NK-92 (cell line): ENCODE measurements around the gene SUN2.

ENCODE experiments used
- DNase-seq: peaks from one replicate; lab custom pipeline; 2025; ENCODE audit not compliant: unreplicated experiment; lab: John Stamatoyannopoulos, UW

SUN2 gene

DNA sequence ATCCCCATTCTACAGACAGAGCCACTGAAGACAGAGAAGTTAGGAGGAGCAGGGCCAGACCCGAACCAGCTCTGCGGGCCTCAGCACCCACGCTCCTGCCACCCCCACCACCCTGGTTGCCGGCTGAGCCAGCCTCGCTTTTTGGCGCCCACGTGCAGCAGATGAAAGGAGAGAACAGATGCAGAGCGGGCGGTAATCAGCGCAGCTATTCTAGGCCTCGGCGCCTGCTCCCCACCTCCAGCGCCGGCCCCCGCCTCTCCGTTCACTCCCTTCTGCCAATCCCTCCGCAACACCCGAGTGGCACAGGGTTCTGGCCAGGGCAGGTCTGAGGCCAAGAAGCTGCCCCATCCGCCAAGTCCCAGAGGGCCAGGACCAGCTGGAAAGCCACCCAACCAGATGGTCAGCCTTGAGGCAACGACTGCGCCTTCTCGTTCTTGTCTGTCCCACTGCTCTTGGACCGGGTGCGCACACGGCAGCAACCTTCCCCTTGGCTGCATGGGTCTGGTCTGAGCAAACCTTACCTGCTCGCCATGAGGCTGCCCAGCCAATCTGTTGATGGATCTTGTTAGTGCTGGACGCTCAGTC is 21.4 kb upstream of the SUN2 start:
- DNase-seq = no peak

DNA sequence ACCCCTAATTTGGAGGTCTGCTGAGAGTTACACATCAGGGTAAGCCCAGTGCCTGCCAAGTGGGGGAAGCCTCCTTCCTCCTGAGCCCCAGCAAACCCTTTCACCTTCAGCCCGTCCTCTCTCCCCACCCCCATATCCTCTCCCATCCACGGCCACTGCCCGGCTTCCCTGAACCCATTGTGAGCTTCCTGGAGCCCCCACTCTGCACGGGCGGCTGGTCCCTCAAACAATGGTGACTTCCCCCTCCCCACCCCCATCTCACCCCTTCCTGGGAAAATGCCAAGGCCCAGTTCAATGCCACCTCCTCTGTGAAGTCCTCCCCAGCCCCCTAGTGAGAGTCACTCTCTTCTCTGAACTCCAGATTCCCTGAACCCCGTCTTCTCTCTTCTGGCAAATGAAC is 20.3 kb upstream of the SUN2 start:
- DNase-seq = no peak

DNA sequence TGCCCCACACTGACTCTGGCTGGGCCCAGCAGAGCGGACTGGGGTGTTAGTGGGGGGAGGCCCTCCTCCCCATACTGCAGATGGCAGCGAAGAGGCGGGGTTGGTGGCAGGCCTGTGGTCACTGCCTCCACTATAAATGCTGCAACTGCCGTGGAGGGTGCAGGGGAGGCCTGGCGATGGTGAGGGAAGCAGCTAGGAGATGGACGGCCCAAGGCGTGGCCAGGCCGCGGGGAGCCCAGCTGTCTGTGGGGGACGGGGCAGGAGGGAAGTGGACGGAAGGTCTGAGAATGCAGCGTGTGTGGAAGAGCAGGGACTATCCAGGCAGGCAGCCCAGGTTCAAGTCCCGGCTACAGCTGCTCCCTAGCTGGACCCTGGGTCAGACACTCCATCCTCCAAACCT is 19.9 kb upstream of the SUN2 start:
- no peak for DNase-seq

DNA sequence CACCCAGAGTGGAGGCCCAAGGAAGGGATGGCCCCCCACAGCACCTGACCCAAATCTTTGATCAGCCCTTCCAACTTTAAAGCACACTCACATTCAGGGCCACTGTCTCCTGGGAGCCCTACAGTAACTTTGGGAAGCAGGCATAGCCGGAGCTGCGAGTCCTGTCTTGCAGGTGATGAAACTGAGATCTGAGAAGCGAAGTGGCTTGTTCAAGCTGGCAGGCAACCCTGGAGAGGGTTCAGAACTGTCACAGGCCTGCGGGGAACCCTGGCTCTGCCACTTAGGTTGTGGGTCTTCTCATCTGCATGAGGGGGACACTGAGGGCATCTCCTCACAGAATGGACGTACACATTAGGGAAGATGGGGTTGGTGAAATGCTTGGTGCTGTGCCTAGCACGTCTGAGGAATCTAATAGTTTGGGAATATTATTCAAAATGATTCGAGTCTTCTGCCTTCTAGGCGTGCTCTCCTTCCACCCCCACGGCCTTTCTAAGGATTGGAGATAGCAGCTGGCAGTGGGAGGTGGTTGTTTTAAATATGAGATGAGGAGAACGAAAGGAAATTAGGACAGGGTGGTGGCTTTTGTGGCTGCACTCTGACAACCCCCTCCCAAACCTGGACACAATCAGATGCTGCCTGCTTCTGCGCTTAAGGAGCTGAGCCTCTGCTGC is 18.8 kb upstream of the SUN2 start:
- DNase-seq = no peak

DNA sequence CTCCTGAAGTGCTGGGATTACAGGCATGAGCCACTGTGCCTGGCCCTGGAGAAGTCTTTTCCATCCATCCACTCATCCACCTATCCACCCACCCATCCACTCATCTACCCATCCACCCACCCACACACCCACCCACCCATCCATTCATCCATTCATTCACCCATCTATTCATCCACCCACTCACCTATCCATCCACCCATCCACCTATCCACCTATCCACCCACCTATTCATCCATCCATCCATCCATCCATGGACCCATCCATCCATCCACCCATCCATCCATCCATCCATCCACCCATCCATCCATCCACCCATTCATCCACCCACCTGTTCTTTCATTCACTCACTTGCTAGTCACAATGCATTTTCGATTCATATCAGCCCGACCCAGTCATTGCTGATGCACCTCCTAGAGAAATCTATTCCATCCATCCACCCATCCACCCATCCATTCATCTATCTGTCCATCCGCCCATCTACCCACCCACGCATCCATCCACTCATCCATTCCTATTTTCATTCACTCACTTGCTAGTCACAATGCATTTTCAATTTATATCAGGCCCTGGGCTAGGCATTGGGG is 17.7 kb upstream of the SUN2 start:
- no peak for DNase-seq

DNA sequence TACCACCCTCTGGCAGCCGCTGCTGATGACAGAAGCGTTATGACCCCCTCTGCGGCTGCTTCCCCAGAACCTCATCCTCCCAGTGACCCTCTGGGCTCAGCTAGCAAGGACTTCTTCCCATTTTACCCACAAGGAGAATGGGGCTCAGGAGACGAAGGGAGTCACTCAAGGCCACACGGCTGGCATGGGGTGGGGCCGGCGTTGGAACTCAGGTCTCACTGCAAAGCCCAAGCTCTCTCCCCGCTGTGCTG is 16.8 kb upstream of the SUN2 start:
- no peak for DNase-seq

- no peak for DNase-seq
These were observed 14.6 kb upstream of the SUN2 start for GRCh38 chr22:38770257-38770949.

GRCh38 chr22:38768036-38768435 is 12.2 kb upstream of the SUN2 start:
- no peak for DNase-seq

- DNase-seq = no peak
These were observed 11.5 kb upstream of the SUN2 start for GRCh38 chr22:38767313-38767712.

DNA sequence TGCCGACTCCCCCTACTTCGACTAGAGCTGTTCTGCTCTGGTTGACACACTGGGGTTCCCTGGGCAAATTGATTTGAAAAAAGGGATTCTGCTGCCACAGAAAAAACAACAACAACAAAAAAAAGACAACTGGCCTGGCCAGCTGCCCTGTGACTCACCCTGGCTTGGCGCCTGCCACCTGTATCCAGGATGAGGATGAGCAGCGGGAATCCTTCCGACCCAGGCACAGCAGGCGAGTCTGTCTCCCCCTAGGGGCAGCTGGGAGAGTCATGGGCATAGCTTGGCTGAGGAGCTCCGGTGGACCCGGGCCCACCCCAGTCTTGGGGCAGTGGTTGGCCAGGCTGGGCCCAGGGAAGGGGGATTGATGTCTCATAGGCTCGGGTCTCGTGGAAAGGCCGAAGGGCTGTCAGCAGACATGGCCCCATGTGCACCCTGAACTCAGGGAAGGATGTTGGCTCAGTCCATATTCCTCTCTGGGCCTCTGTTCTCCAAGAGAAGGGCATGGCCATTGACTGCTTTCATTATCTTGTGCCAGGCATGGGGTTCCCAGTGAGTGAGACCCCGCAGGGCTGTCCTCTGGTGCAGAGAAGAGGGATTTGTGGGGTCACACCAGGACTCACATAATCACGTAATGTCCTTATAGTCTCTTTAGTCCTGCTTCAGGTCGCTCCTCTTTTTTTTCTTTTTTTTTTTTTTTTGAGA is 10.4 kb upstream of the SUN2 start:
- no peak for DNase-seq

GRCh38 chr22:38762551-38762983 is 6.8 kb upstream of the SUN2 start:
- no peak for DNase-seq

DNA sequence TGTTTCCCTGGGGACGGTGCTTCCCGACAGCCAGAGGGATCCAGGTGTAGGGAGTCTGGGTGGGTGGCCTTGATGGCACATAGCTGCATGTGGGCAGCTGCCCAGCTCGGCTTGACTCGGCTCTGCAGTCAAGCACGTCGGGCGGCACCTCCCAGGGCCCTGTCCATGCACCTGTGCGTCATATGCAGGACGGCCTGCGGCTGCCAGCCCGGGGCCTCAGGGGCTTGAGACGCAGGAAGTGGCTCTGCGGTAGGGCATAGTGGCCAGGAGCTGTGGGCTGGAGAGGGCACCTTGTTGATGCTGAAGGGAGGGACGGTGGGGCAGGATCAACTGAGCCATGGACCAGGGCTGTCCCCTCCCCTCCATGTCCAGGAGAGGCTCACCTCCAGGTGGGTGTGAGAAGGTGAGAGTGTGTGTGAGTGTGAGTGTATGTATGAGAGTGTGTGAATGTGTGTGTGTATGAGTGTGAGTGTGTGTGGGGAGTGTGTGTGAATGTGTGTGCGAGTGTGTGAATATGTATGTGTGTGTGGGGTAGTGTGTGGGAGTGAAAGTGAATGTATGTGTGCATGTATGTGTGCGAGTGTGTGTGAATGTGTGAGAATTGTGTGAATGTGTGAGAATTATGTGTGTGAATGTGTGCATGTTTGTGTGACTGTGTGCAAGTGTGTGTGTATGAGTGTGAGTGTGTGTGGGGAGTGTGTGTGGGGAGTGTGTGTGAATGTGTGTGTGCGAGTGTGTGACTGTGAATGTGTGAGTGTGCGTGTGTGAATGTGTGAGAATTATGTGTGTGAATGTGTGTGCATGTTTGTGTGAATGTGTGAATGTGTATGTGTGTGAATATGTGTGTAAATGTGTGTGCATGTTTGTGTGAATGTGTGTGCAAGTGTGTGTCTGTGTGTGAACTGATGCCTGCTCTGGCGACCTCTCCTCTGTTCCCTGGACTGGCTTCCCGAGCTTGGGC is 5.7 kb upstream of the SUN2 start:
- no peak for DNase-seq

DNA sequence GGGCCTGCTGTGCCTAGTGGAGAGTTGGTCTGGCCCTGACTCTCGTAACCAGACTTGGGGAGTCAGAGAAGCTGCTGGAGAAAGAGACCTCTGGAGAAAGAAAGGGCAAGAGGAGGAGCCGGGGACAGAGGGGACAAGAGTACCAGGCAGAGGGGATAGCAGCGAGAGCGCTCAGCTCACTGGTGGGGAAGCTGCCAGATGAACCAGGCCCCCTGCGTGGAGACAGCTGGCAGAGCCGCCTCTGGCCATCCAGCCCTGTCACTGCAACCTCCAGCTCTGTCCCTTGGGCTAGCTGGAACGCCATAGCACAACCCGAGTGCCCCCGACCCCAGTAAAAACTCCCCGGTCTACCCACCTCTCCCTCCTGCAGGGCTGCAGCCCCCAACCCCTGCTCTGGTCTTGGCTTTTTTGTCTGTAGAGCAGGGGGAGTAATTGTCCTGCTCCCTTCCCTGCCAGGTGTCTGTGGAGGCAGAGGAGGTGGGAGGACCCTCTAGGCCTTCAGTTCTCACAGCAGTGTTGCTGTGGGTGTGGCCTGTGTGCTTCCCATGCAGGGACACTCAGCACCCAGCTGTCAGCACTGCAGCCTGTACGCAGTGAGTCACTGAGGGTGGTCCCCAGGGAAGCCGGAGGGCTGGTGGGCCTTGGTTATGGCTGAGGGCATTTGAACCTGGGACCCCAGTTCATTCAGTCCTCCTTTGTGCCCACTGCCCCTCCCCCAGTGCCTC is 4.8 kb upstream of the SUN2 start:
- no peak for DNase-seq

- no peak for DNase-seq
These were observed 3.2 kb upstream of the SUN2 start for GRCh38 chr22:38759005-38759404.

GRCh38 chr22:38758276-38758945 is 2.6 kb upstream of the SUN2 start:
- DNase-seq = no peak

DNA sequence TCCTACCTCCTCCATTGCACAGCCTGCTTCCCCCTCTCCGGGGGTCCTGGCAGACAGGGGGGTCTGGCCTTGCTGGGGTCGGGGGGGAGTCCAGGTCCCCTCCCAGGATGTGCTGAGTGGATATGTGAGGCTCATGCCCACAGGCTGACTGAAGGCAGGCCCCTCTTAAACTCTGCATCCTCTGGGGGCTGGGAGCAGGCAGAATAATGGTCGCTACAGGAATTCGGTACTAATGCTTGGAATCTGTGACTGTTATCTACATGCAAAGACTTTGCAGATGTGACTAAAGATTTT is 1.6 kb upstream of the SUN2 start:
- no peak for DNase-seq

- no peak for DNase-seq
These were observed 1.1 kb upstream of the SUN2 start for GRCh38 chr22:38756711-38757463.

DNA sequence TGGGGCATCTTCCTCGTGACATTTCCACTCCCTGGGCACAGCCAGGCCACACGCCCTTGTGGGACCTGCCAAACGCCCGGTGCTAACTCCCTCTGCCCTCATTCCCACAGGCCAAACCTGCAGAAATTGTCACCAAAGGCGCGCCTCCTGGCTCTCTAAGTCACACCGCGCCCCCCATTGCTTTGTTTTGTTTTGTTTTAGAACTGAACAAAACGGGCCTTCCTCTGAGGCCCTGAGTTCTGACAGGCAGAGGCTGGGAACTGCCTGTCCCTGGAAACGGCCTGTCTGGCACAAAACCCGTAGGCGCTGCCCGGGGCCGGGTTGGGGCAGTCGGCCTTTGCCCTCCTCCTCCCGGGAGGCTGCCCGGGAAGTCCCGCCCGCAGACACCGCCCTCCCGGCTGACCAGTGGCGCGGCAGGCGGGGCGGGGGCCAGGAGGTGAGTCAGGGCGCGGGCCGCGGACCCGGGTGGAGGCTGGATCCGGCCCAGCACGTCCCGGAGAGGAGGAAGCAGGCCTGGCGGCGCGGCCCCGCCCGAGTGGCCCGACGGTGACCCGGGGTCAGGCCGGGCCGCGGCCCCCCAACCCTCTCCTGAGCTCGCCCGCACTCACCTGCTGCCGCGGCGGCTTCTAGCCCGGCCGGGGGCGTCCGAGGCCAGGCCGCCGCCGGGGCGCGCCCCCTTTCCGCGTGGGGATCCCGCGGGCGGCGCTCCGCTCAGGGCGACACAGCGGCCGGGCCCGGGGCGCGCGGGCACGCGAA is 465 bp downstream of the SUN2 start:
- no peak for DNase-seq
